Kidney (tissue), 14 donors: Measurements from ENCODE around the gene DLGAP4. TPM values are rescaled to one million over a fixed set of nuclear protein-coding genes. Genes with fewer than 3 reads are reported as not detected.

Experiments used
- DNase-seq, 5 donors: peaks; one replicate each; pipeline ENCODE4 v3.0.0-alpha.2; 2013 to 2020
- FAIRE-seq: peaks from 2 replicates; lab custom pipeline; 2012; peaks lifted over from hg19 to GRCh38; lab: Jason Lieb, UNC
- H3K27ac ChIP-seq, 2 donors: one replicate each; pipeline ENCODE4 v1.7.0; 2013; ENCODE audit warnings: low read depth in 2 of 2, low read length in 2 of 2, inconsistent platforms in 1 of 2
- H3K27me3 ChIP-seq: one replicate; pipeline ENCODE4 v1.7.1; 2013; ENCODE audit warnings: low read length, inconsistent platforms; ENCODE audit not compliant: control insufficient read depth, insufficient read depth
- H3K36me3 ChIP-seq, 3 donors: one replicate each; pipeline versions ENCODE4 v1.7.0 to v1.7.1; 2013; ENCODE audit warnings: low read length in 3 of 3, control low read depth in 1 of 3, inconsistent platforms in 1 of 3; ENCODE audit not compliant: insufficient read depth in 3 of 3, control insufficient read depth in 2 of 3
- H3K4me1 ChIP-seq, 3 donors: one replicate each; pipeline versions ENCODE4 v1.7.0 to v1.7.1; 2013; ENCODE audit warnings: low read length in 3 of 3, inconsistent platforms in 1 of 3, low read depth in 1 of 3; ENCODE audit not compliant: control insufficient read depth in 2 of 3, insufficient read depth in 2 of 3
- H3K4me3 ChIP-seq, 3 donors: one replicate each; pipeline versions ENCODE4 v1.7.0 to v1.8.1; 2013; ENCODE audit warnings: low read length in 3 of 3, control low read depth in 1 of 3, inconsistent platforms in 1 of 3
- H3K9ac ChIP-seq, 3 donors: one replicate each; pipeline versions ENCODE4 v1.7.0 to v1.7.1; 2013; ENCODE audit warnings: low read length in 3 of 3, control low read depth in 1 of 3, inconsistent platforms in 1 of 3
- H3K9me3 ChIP-seq, 3 donors: one replicate each; pipeline versions ENCODE4 v1.7.0 to v1.7.1; 2013; ENCODE audit warnings: low read length in 3 of 3, control low read depth in 1 of 3, inconsistent platforms in 1 of 3; ENCODE audit not compliant: control insufficient read depth in 2 of 3, insufficient read depth in 1 of 3
- CTCF ChIP-seq: IDR thresholded peaks from 3 replicates; pipeline ENCODE4 v1.5.1; 2012; ENCODE audit warnings: mild to moderate bottlenecking, moderate library complexity, borderline replicate concordance; ENCODE audit not compliant: insufficient read depth; ENCODE audit errors: extremely low read depth
- intact Hi-C: fragments of 100-400 bp; cut with DNase I; formaldehyde crosslinking; loops from one replicate; pipeline ENCODE4 v1.11.1; 2022
- polyA plus RNA-seq: library from polyadenylated mRNA; stranded (reverse); fragments of 350-450 nt; fragmentation: Illumina TruSeq; extraction: RNeasy Lipid Tissue Mini Kit (QIAGEN cat#74804); gene quantifications from one replicate; pipeline ENCODE4 v1.2.3, GENCODE V29; 2014; ENCODE audit warnings: low read depth, low replicate concordance; ENCODE audit not compliant: insufficient read depth
- total RNA-seq: library from RNA; stranded (reverse); fragmentation: NEBNext Ultra II Directional; extraction: Animal tissue kit (Norgen Biotek cat#: 25700); gene quantifications from one replicate; pipeline ENCODE4 v1.2.1, GENCODE V29; 2021
- donor health status: control.
- donor health status: control.
- donor health status: control.
- donor health status: control.
- donor health status: control.
- donor health status: DM: yes; HTN: yes; CAD: no.
- donor health status: Normal renal cell carcinoma (clear cell type).

DLGAP4 gene
- total and polyA plus RNA-seq, 2 donors from 2014 or later = 19.6 to 62.4 TPM

GRCh38 chr20:36525620-36526365, 219.7 kb downstream of the DLGAP4 start:
- DNase-seq (peak in 1 of 5 donors; percentile 35), FAIRE-seq (no peak)
- TF ChIP-seq CTCF = no peak
- Histone ChIP-seq H3K27me3 (no peaks in the 10 kb centered on the region), H3K36me3 (peaks cover 6 to 28% (median 14%) of the 10 kb centered on the region in 3 donors), H3K4me1 (no peaks in the 10 kb centered on the region), H3K9ac (no peak overlapping the region), H3K9me3 (no peaks in the 10 kb centered on the region), H3K27ac (no peak overlapping the region), H3K4me3 (no peak overlapping the region)
- intact Hi-C loops = no loop called here

GRCh38 chr20:36526521-36527011, 220.4 kb downstream of the DLGAP4 start:
- FAIRE-seq (no peak), DNase-seq (peak in 1 of 5 donors; percentile 48)
- intact Hi-C loops = no loop called here
- H3K4me1 ChIP-seq = no peaks in the 10 kb centered on the region
- H3K27ac ChIP-seq = no peak overlapping the region
- no peak overlapping the region for H3K9ac ChIP-seq
- no peaks in the 10 kb centered on the region for H3K9me3 ChIP-seq
- peaks cover 6 to 26% (median 14%) of the 10 kb centered on the region in 3 donors for H3K36me3 ChIP-seq
- no peak overlapping the region for H3K4me3 ChIP-seq
- no peaks in the 10 kb centered on the region for H3K27me3 ChIP-seq
- no peak for TF ChIP-seq CTCF

GRCh38 chr20:36527331-36528125, 221.4 kb downstream of the DLGAP4 start:
- TF ChIP-seq CTCF = no peak
- FAIRE-seq (no peak), DNase-seq (peak in 1 of 5 donors; percentile 40)
- no peaks in the 10 kb centered on the region for H3K27me3 ChIP-seq
- no peaks in the 10 kb centered on the region for H3K4me1 ChIP-seq
- no peak overlapping the region for H3K4me3 ChIP-seq
- no peak overlapping the region for H3K27ac ChIP-seq
- peaks cover 6 to 23% (median 14%) of the 10 kb centered on the region in 3 donors for H3K36me3 ChIP-seq
- intact Hi-C loops = no loop called here
- no peaks in the 10 kb centered on the region for H3K9me3 ChIP-seq
- no peak overlapping the region for H3K9ac ChIP-seq
